Measurements from ENCODE around the gene TTLL10.

Gene TTLL10

DNA sequence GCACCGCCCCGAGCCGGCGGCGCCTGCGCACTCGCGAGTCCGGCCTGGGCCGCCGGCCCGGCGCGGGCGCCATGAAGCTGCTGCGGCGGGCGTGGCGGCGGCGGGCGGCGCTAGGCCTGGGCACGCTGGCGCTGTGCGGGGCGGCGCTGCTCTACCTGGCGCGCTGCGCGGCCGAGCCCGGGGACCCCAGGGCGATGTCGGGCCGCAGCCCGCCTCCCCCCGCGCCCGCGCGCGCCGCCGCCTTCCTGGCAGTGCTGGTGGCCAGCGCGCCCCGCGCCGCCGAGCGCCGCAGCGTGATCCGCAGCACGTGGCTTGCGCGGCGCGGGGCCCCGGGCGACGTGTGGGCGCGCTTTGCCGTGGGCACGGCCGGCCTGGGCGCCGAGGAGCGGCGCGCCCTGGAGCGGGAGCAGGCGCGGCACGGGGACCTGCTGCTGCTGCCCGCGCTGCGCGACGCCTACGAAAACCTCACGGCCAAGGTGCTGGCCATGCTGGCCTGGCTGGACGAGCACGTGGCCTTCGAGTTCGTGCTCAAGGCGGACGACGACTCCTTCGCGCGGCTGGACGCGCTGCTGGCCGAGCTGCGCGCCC, 58.6 kb downstream of the TTLL10 start, which contains the start of gene B3GALT6:
Gene B3GALT6, plus strand, starts transcription at position 30 of the 588 bp plus-strand sequence. Its CDS starts 42 bp downstream, at position 72.
- peak within 1 kb of the TSS; percentile 72 for H3K27ac ChIP-seq
- no peak for TF ChIP-seq CTCF (conservative IDR thresholded peaks at IDR 0.05; ENCODE audit: low read depth, low read length)
- peaks cover 41% of the 10 kb centered on the region for H3K79me2 ChIP-seq (ENCODE audit: insufficient read depth, low read depth)
- H3K9ac ChIP-seq: peak within 1 kb of the TSS; percentile 92
- H3K36me3 ChIP-seq (ENCODE audit: insufficient read depth): no peaks in the 10 kb centered on the region
- peak within 1 kb of the TSS; percentile 94 for H3K4me3 ChIP-seq (IDR thresholded peaks at IDR 0.05; ENCODE audit: insufficient read depth, low read depth, low read length)
- peaks cover 16% of the 10 kb centered on the region for H3K4me1 ChIP-seq (ENCODE audit: low read depth, poor library complexity, severe bottlenecking)
- H3K4me2 ChIP-seq: peak within 1 kb of the TSS; percentile 83
- peak within 1 kb of the TSS; percentile 62 for H2AFZ ChIP-seq (ENCODE audit: low read depth)
- H4K20me1 ChIP-seq (ENCODE audit: insufficient read depth): no peaks in the 10 kb centered on the region
- no peaks in the 10 kb centered on the region for H3K27me3 ChIP-seq (ENCODE audit: insufficient read depth, low read depth)

GRCh38 chr1:1232796-1233566, 59.3 kb downstream of the TTLL10 start:
- Histone ChIP-seq H4K20me1 (ENCODE audit: insufficient read depth) (no peaks in the 10 kb centered on the region), H3K9ac (no peak overlapping the region), H3K4me2 (no peak overlapping the region; the same call in 1 of the 2 replicates), H2AFZ (ENCODE audit: low read depth) (no peak overlapping the region), H3K79me2 (ENCODE audit: insufficient read depth, low read depth) (peaks cover 41% of the 10 kb centered on the region), H3K36me3 (ENCODE audit: insufficient read depth) (no peaks in the 10 kb centered on the region), H3K4me3 (IDR thresholded peaks at IDR 0.05; ENCODE audit: insufficient read depth, low read depth, low read length) (no peak overlapping the region), H3K4me1 (ENCODE audit: low read depth, poor library complexity, severe bottlenecking) (peaks cover 16% of the 10 kb centered on the region), H3K27ac (no peak overlapping the region), H3K27me3 (ENCODE audit: insufficient read depth, low read depth) (no peaks in the 10 kb centered on the region)
- TF ChIP-seq CTCF (conservative IDR thresholded peaks at IDR 0.05; ENCODE audit: low read depth, low read length): no peak

GRCh38 chr1:1233567-1233892, 59.9 kb downstream of the TTLL10 start:
- Histone ChIP-seq H3K27me3 (ENCODE audit: insufficient read depth, low read depth) (no peaks in the 10 kb centered on the region; the same call in 1 of the 2 replicates), H3K27ac (no peak overlapping the region), H3K4me2 (no peak overlapping the region), H3K79me2 (ENCODE audit: insufficient read depth, low read depth) (peaks cover 36% of the 10 kb centered on the region), H2AFZ (ENCODE audit: low read depth) (no peak overlapping the region), H4K20me1 (ENCODE audit: insufficient read depth) (no peaks in the 10 kb centered on the region), H3K4me3 (IDR thresholded peaks at IDR 0.05; ENCODE audit: insufficient read depth, low read depth, low read length) (no peak overlapping the region), H3K36me3 (ENCODE audit: insufficient read depth) (no peaks in the 10 kb centered on the region), H3K9ac (no peak overlapping the region), H3K4me1 (ENCODE audit: low read depth, poor library complexity, severe bottlenecking) (peaks cover 16% of the 10 kb centered on the region)
- no peak for TF ChIP-seq CTCF (conservative IDR thresholded peaks at IDR 0.05; ENCODE audit: low read depth, low read length)

- Histone ChIP-seq H4K20me1 (ENCODE audit: insufficient read depth) (no peaks in the 10 kb centered on the region), H3K36me3 (ENCODE audit: insufficient read depth) (no peaks in the 10 kb centered on the region), H3K4me1 (ENCODE audit: low read depth, poor library complexity, severe bottlenecking) (peaks cover 16% of the 10 kb centered on the region), H3K9ac (no peak overlapping the region), H3K27ac (no peak overlapping the region), H3K4me3 (IDR thresholded peaks at IDR 0.05; ENCODE audit: insufficient read depth, low read depth, low read length) (no peak overlapping the region), H3K79me2 (ENCODE audit: insufficient read depth, low read depth) (peaks cover 28% of the 10 kb centered on the region), H3K4me2 (no peak overlapping the region), H3K27me3 (ENCODE audit: insufficient read depth, low read depth) (peaks cover 6% of the 10 kb centered on the region; the same call in 1 of the 2 replicates), H2AFZ (ENCODE audit: low read depth) (no peak overlapping the region)
- TF ChIP-seq CTCF (conservative IDR thresholded peaks at IDR 0.05; ENCODE audit: low read depth, low read length): no peak
Observed at GRCh38 chr1:1234180-1234808, 60.6 kb downstream of the TTLL10 start.
